GM18498 (cell line): Measurements from ENCODE around the gene NDFIP1.

ENCODE experiments used
- ATAC-seq: cut with Tn5 transposase; IDR thresholded peaks from one replicate; pipeline ENCODE4 v1.9.1; 2021; ENCODE audit warnings: mild to moderate bottlenecking, moderate library complexity; ENCODE audit not compliant: unreplicated experiment

Gene NDFIP1

GRCh38 chr5:142091012-142091411 lies 17.6 kb upstream of the NDFIP1 start:
- ATAC-seq = no peak

DNA sequence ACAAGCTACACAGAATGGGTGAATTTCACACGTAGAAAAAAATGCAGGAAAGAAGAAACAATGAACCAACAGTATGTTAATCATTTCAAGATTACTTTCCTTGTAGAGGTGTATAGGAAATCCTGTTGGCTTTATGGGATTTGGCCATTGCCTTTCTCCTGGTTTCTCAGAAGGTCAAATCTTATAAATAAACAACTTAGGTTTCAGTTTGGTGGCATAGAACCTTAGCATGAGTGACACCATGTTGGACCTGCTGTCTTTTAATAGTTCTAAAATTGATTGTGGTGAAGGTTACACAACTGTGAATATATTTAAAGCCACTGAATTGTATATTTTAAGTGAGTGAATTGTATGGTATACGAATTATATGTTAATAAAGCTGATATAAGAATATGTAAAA lies 16.7 kb upstream of the NDFIP1 start:
- ATAC-seq = no peak

DNA sequence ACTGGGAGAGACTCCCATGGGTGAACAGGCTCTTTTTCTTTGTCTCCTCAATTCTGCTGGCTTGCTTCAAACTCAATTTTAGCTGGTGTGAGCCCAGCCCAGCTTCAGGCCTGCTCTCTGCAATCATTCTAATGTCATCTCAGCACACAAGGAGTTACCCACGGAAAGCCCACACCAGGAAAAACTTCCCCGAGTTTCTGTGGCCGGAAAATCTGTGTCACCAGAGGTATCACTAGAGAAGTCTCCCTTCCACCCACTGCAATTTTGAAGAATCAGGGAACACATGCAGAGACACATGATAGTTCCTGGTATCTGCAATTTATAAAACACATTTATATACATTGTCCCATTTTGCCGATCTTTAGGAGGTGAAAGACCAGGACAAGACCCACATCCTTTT lies 13.5 kb upstream of the NDFIP1 start:
- no peak for ATAC-seq

DNA sequence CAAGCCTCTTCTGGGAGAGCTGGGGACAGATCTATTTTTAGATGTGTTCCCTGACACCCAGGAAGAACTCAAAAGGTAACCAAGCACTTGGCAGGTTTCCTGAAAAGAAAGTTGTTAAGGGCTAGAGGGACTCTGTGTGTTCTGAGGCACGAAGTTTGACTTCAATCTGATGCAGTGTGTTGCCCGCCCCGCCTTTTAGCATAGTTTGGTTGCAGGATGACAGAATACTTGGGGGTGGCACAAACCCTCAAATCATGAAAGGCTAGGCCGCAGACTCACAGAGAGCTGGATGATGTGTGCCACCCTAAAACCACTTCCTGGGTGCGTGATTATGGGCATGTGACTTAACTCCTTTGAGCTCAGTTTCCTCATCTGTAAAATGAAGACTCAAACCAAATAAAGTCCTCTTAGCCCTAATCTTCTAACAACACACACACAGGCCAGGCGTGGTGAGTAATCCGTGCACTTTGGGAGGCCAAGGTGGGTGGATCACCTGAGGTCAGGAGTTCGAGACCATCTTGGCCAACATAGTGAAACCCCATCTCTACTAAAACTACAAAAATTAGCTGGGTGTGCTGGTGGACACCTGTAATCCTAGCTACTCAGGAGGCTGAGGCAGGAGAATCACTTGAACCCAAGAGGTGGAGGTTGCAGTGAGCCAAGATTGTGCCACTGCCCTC lies 12.8 kb upstream of the NDFIP1 start:
- ATAC-seq = no peak

GRCh38 chr5:142096382-142096781 lies 12.2 kb upstream of the NDFIP1 start:
- no peak for ATAC-seq

DNA sequence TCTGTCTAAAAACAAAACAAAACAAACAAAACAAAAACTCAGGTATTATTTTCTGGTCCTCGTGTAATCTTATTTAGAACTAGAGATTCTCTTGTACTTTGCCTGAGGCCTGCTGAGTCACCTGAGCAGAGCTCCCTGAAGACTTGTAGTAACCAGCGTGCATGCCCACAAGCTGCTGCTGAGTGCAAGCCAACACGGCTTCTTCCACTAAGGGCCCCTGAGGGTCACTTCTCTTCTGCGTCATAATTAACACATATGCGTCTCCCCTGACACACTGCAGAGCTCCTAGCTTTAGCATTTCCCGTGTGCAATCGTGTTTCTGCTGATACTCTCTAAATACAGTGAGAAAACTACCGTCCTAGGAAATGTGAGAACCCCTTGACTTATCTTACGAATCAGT lies 10.9 kb upstream of the NDFIP1 start:
- ATAC-seq = no peak

DNA sequence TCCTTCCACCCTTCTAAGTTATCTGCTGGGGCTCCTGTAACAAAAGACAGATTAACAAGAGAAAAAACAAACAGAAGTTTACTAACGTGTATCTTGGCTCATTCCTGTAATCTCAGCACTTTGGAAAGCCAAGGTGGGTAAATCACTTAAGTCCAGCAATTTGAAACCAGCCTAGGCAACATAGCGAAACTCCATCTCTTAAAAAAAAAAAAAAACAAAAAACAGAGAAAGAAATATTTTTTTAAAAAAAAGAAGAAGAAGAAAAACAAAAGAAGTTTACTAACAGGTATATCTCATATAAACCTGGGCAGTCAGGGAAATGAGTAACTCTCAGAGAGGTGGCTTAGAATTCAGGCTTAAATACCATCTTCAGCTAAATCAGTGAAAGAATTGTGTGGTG lies 10.3 kb upstream of the NDFIP1 start:
- no peak for ATAC-seq

GRCh38 chr5:142098931-142099330 lies 9.6 kb upstream of the NDFIP1 start:
- no peak for ATAC-seq

DNA sequence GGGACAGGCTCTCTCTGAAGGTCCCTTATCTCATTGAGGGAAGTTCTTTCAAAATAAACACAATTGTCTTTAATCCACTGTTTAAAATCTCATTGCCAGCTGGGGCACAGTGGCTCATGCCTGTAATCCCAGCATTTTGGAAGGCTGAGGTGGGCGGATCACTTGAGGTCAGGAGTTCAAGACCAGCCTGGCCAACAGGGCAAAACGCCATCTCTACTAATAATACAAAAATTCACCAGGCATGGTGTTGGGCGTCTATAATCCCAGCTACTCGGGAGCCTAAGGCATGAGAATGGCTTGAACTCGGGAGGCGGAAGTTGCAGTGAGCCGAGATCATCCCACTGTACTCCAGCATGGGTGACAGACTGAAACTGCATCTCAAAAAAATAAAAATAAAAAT lies 8.3 kb upstream of the NDFIP1 start:
- no peak for ATAC-seq

DNA sequence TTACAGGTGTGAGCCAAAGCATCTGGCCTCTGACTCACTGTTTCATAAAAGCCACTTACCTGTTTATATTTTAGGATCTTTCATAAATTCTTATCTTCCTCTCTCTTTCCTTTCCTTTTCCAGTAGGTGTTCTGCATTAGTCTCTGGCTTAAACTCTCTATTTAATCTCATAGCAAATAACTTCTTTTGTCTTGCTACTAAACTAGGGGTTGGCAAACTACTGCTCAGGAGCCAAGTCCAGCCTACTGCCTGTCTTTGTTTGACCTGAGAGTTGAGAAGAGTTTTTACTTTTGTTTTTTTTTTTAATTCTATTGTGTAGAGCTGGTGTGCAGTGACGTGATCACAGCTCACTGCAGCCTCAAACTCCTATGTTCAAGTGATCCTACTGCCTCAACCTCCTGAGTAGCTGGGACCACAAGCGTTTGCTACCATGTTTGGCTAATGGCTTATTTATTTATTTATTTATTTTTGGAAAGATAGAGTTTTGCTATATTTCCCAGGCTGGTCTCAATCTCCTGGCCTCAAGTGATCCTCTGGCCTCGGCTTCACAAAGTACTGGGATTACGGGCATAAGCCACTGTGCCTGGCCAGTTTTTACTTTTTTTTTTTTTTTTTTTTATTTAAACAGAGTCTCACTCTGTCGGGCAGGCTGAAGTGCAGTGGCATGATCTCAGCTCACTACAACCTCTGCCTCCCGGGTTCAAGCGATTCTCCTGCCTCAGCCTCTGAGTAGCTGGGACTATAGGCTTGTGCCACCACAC lies 5.4 kb upstream of the NDFIP1 start:
- no peak for ATAC-seq

DNA sequence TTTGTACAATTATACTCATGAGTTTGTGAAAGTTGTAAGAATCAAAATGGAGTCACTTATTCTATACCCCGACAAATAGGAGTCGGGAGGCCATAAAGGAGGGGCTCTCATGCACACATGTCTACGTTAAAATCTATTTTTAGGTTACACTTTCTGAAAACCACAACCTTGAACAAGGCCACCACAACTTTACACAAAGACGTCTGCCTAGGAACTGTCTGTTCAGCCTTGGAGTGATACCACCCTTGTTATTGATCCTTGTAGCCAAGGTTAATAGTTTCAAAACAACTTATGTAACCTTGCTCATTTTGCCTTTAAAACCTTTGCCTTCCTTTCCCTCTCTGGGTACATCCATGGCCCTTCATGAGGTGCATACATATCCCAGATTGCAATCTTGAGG lies 4.1 kb upstream of the NDFIP1 start:
- ATAC-seq = no peak

DNA sequence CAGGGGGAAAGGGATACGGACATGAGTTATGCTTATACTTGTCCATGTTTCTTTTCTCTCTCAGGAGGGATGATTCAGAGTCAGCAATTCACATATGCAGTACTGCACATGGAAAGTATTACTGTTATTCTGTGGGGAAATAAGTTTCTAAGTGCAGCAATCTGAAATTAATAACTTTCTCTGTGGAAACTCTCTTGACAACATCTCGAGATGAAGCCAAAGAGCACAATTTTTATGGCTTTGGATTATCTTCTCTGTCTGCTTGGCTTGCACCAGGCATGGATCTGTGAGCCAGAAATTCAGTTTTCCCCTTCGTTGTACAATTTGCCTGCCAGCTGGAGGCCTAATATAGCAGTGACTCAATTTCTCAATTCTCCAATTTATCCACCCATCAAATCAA lies 2.5 kb upstream of the NDFIP1 start:
- no peak for ATAC-seq

DNA sequence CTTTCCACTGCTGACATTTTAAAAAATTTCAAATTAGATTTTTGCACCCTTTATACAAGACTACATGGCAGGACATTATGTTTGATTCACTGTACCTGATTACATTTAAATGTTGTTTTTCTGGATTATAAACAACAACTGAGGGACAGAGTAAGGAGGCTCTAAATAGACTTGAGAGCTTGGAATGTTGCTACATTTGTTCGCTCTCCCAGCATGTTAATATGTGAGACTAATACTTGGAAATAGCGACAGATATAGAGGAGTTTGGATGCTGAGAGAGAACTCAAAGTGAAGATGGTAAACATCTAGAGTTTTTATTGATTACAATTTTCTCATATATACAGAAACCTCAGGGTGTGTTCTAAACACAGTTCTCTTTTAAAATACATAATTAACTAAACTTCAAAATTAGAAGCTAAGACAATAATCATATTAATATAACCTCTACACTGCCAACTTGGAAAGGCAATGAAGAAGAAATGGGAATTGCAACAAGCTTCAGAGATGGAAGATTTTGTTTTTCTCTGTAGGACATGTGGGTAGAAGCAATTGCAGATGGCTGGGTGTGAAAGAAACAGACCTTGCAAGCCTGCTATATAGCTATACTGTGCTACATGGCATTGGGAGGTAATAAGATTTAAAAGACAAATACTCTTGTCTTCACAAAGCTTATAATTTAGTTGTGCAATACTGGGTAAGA lies 1.4 kb upstream of the NDFIP1 start:
- no peak for ATAC-seq

- ATAC-seq = no peak
Observed at GRCh38 chr5:142107736-142108431, 695 bp upstream of the NDFIP1 start.

GRCh38 chr5:142109331-142110045 lies 909 bp downstream of the NDFIP1 start:
- ATAC-seq = peak; percentile 13

GRCh38 chr5:142110046-142110531 lies 1.5 kb downstream of the NDFIP1 start:
- no peak for ATAC-seq

- no peak for ATAC-seq
Observed at GRCh38 chr5:142110988-142111687, 2.6 kb downstream of the NDFIP1 start.

DNA sequence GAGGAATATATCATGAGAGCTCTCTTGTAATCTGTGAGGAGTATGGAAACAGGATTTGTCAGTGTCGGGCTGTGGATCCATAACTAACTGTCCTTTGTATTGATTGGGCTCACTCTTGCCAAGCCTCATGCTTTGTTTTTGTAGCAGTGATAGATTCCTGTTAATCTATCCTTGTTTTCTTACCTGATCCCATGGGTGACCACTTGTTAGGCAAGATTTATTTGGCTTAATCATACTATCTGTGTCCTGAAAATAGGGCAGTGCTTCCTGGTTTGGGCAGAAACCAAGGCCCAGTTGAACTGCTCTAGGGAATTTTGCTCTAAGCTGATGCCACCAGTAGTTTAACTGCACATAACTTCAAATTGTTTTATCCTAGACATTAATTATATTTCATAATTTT lies 6.1 kb downstream of the NDFIP1 start:
- ATAC-seq = no peak

DNA sequence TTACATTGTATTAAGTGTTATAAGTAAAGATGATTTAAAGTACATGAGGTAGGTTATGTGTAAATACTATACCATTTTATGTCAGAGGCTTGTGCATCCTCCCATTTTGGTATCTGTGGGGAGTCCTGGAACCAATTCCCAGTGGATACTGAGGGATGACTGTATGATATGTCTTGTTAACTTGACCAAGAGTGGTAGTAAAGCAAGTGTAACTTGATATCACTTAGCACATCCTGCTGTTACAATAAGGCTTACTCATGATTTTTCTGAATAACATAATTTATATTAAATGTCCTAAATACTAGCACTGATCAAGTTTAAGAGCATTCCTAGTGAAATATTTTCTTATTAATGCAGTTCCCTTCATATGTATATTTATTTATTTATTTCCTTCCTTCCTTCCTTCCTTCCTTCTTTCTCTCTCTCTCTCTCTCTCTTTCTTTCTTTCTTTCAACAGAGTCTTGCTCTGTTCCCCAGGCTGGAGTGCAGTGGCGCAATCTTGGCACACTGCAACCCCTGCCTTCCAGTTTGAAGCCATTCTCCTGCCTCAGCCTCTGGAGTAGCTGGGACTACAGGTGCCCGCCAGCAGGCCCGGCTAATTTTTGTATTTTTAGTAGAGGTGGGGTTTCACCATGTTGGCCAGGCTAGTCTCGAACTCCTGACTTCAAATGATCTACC lies 7.5 kb downstream of the NDFIP1 start:
- no peak for ATAC-seq
